H9 (cell line): ENCODE data around the gene ARF1. TPM values are rescaled to one million over a fixed set of nuclear protein-coding genes. Genes with fewer than 3 reads are reported as not detected.

Experiments used
- DNase-seq: peaks from one replicate; pipeline ENCODE4 v3.0.0-alpha.2; 2017
- H2AFZ ChIP-seq: one replicate; pipeline ENCODE4 v1.6.1; 2013; ENCODE audit warnings: mild to moderate bottlenecking, low read length, control low read depth, moderate library complexity
- H2AK5ac ChIP-seq: 2 replicates; pipeline ENCODE4 v1.6.1; 2013; ENCODE audit warnings: low read length, control low read depth, mixed read lengths; ENCODE audit not compliant: insufficient read length
- H2BK120ac ChIP-seq: one replicate; pipeline ENCODE4 v1.6.1; 2013; ENCODE audit warnings: low read depth, mild to moderate bottlenecking, low read length, control low read depth, inconsistent platforms; ENCODE audit not compliant: poor library complexity, severe bottlenecking
- H2BK12ac ChIP-seq: 2 replicates; pipeline ENCODE4 v1.6.1; 2013; ENCODE audit warnings: low read length, control low read depth, mixed read lengths, low read depth; ENCODE audit not compliant: insufficient read length
- H2BK15ac ChIP-seq: 2 replicates; pipeline ENCODE4 v1.6.1; 2013; ENCODE audit warnings: low read depth, low read length, control low read depth
- H2BK20ac ChIP-seq: one replicate; pipeline ENCODE4 v1.6.1; 2013; ENCODE audit warnings: low read depth, mild to moderate bottlenecking, low read length, control low read depth, inconsistent platforms; ENCODE audit not compliant: poor library complexity, severe bottlenecking
- H2BK5ac ChIP-seq: 2 replicates; pipeline ENCODE4 v1.6.1; 2013; ENCODE audit warnings: low read length, control low read depth, mixed read lengths; ENCODE audit not compliant: insufficient read length
- H3K14ac ChIP-seq: 2 replicates; pipeline ENCODE4 v1.6.1; 2013; ENCODE audit warnings: low read length, control low read depth; ENCODE audit not compliant: insufficient read depth
- H3K18ac ChIP-seq: 2 replicates; pipeline ENCODE4 v1.6.1; 2013; ENCODE audit warnings: low read depth, mild to moderate bottlenecking, mixed read lengths, low read length, control low read depth; ENCODE audit not compliant: insufficient read length
- H3K23ac ChIP-seq: 2 replicates; pipeline ENCODE4 v1.6.1; 2013; ENCODE audit warnings: low read length, control low read depth, mixed read lengths, low read depth; ENCODE audit not compliant: insufficient read length
- H3K23me2 ChIP-seq: 2 replicates; pipeline ENCODE4 v1.6.1; 2013; ENCODE audit warnings: low read depth, mild to moderate bottlenecking, mixed read lengths, low read length, control low read depth; ENCODE audit not compliant: insufficient read length, poor library complexity, severe bottlenecking
- H3K27ac ChIP-seq: 2 replicates; pipeline ENCODE4 v1.5.1; 2013; ENCODE audit warnings: low read length, control low read depth, mixed read lengths, low read depth; ENCODE audit not compliant: insufficient read length
- H3K27me3 ChIP-seq: 2 replicates; pipeline ENCODE4 v1.6.1; 2013; ENCODE audit warnings: low read length, control low read depth, inconsistent platforms; ENCODE audit not compliant: insufficient read depth
- H3K4ac ChIP-seq: 2 replicates; pipeline ENCODE4 v1.6.1; 2013; ENCODE audit warnings: low read depth, mild to moderate bottlenecking, control low read depth, inconsistent platforms, low read length, moderate library complexity
- H3K4me1 ChIP-seq: 2 replicates; pipeline ENCODE4 v1.6.1; 2013; ENCODE audit warnings: low read length, control low read depth, inconsistent platforms; ENCODE audit not compliant: insufficient read depth
- H3K4me2 ChIP-seq: 2 replicates; pipeline ENCODE4 v1.6.1; 2013; ENCODE audit warnings: low read length, control low read depth, mixed read lengths; ENCODE audit not compliant: insufficient read length, insufficient read depth
- H3K56ac ChIP-seq: 2 replicates; pipeline ENCODE4 v1.6.1; 2013; ENCODE audit warnings: low read depth, mild to moderate bottlenecking, mixed read lengths, low read length, control low read depth; ENCODE audit not compliant: insufficient read length
- H3K79me1 ChIP-seq: 2 replicates; pipeline ENCODE4 v1.6.1; 2013; ENCODE audit warnings: low read depth, mild to moderate bottlenecking, moderate library complexity, low read length, control low read depth, inconsistent platforms; ENCODE audit not compliant: insufficient read depth, poor library complexity, severe bottlenecking
- H3K79me2 ChIP-seq: 2 replicates; pipeline ENCODE4 v1.6.1; 2013; ENCODE audit warnings: low read length, control low read depth, inconsistent platforms; ENCODE audit not compliant: insufficient read depth
- H3K9ac ChIP-seq: 2 replicates; pipeline ENCODE4 v1.6.1; 2013; ENCODE audit warnings: low read length, control low read depth, mixed read lengths; ENCODE audit not compliant: insufficient read length; ENCODE audit errors: extremely low read depth
- H3K9me3 ChIP-seq: one replicate; pipeline ENCODE4 v1.6.1; 2013; ENCODE audit warnings: low read depth, low read length, inconsistent platforms; ENCODE audit not compliant: control insufficient read depth
- H3T11ph ChIP-seq: one replicate; pipeline ENCODE4 v1.6.1; 2013; ENCODE audit warnings: mild to moderate bottlenecking, low read length, control low read depth, inconsistent platforms
- H4K20me1 ChIP-seq: one replicate; pipeline ENCODE4 v1.6.1; 2013; ENCODE audit not compliant: control insufficient read depth, insufficient read length, insufficient read depth
- H4K5ac ChIP-seq: 2 replicates; pipeline ENCODE4 v1.6.1; 2013; ENCODE audit warnings: low read depth, mild to moderate bottlenecking, mixed read lengths, low read length, control low read depth; ENCODE audit not compliant: insufficient read length
- H4K8ac ChIP-seq: replicated peaks from 2 replicates; pipeline ENCODE4 v1.6.1; 2013; ENCODE audit warnings: low read length, control low read depth, mixed read lengths, low read depth; ENCODE audit not compliant: insufficient read length
- H4K91ac ChIP-seq: 2 replicates; pipeline ENCODE4 v1.6.1; 2013; ENCODE audit warnings: low read depth, mild to moderate bottlenecking, moderate library complexity, mixed read lengths, low read length, control low read depth; ENCODE audit not compliant: insufficient read length
- H3K27ac Mint-ChIP-seq, 3 experiments: 2 replicates in 2 of 3; 3 replicates in 1 of 3; pipeline ENCODE4 v1.8.0; 2020 to 2021; ENCODE audit warnings: mixed read lengths in 3 of 3, mild to moderate bottlenecking in 1 of 3, moderate library complexity in 1 of 3
- H3K27me3 Mint-ChIP-seq: 2 replicates; pipeline ENCODE4 v1.8.0; 2021; ENCODE audit warnings: low read depth, mild to moderate bottlenecking, moderate library complexity, mixed read lengths
- H3K36me3 Mint-ChIP-seq, 3 experiments: 2 replicates in 2 of 3; 3 replicates in 1 of 3; pipeline ENCODE4 v1.8.0; 2020 to 2021; ENCODE audit warnings: low read depth in 3 of 3, mixed read lengths in 3 of 3; ENCODE audit not compliant: insufficient read depth in 1 of 3
- H3K4me1 Mint-ChIP-seq, 2 experiments: 2 replicates each; pipeline ENCODE4 v1.8.0; 2020; ENCODE audit warnings: mixed read lengths in 2 of 2
- H3K4me3 Mint-ChIP-seq, 2 experiments: 2 replicates in 1 of 2; 3 replicates in 1 of 2; pipeline ENCODE4 v1.8.0; 2020 to 2021; ENCODE audit warnings: mild to moderate bottlenecking in 2 of 2, mixed read lengths in 2 of 2, moderate library complexity in 1 of 2
- H3K9me3 Mint-ChIP-seq, 2 experiments: 2 replicates in 1 of 2; 3 replicates in 1 of 2; pipeline ENCODE4 v1.8.0; 2020; ENCODE audit warnings: mild to moderate bottlenecking in 2 of 2, mixed read lengths in 2 of 2, moderate library complexity in 1 of 2
- CTCF ChIP-seq: fragments of 200-600 bp; sonication (generic); conservative IDR thresholded peaks from 3 replicates; pipeline ENCODE4 v1.8.0; 2021; ENCODE audit warnings: antibody characterized with exemption, mild to moderate bottlenecking
- WGBS: extraction: QIAGEN DNeasy Blood & Tissue Kit; methylation state at CpG from one replicate; pipeline ENCODE4 v1.1.7; 2013; ENCODE audit warnings: missing lambda C conversion rate, low lambda C conversion rate, mixed read lengths; ENCODE audit not compliant: insufficient read length; ENCODE audit errors: extremely low coverage; 5-methylcytosine and 5-hydroxymethylcytosine counted together
- total RNA-seq: library from RNA; stranded (reverse); gene quantifications from 2 replicates; pipeline ENCODE4 v1.2.1, GENCODE V29; 2021

ARF1 gene
- total RNA-seq, 1 experiment from 2014 or later = 258 TPM

- no peak overlapping the region for H3K18ac ChIP-seq
- peaks cover 21% of the 10 kb centered on the region for H3K27me3 Mint-ChIP-seq
- H3K27ac Mint-ChIP-seq = peak overlapping the region; percentile 66 to 99 (median 98); a peak in 3 of 7 replicates
- H3K4me2 ChIP-seq = peak overlapping the region; percentile 90
- H3K4me1 ChIP-seq = peaks cover 6% of the 10 kb centered on the region
- H3K9me3 Mint-ChIP-seq = 0 out of 5 replicates have a peak, but pooled peaks cover 0 to 3% of the 10 kb centered on the region in 2 experiments
- H3K36me3 Mint-ChIP-seq = peaks cover 7 to 23% (median 20%) of the 10 kb centered on the region in 3 experiments
- H2BK120ac ChIP-seq = no peak overlapping the region
- H3K4ac ChIP-seq = no peak overlapping the region
- peaks cover 56% of the 10 kb centered on the region for H3K79me2 ChIP-seq
- peaks cover 10% of the 10 kb centered on the region for H3K23me2 ChIP-seq
- H3K14ac ChIP-seq = peak overlapping the region; percentile 97
- no peak overlapping the region for H2BK15ac ChIP-seq
- H2BK12ac ChIP-seq = no peak overlapping the region
- peaks cover 17% of the 10 kb centered on the region for H3K79me1 ChIP-seq
- TF ChIP-seq CTCF = no peak
- H3T11ph ChIP-seq = no peak overlapping the region
- no peak overlapping the region for H2AK5ac ChIP-seq
- H2AFZ ChIP-seq = no peak overlapping the region
- H3K9me3 ChIP-seq = no peaks in the 10 kb centered on the region
- H3K9ac ChIP-seq = peak overlapping the region; percentile 95
- H3K27ac ChIP-seq = no peak overlapping the region
- H3K23ac ChIP-seq = no peak overlapping the region
- no peak overlapping the region for H4K5ac ChIP-seq
- H3K56ac ChIP-seq = no peak overlapping the region
- no peak overlapping the region for H4K91ac ChIP-seq
- no peak overlapping the region for H2BK20ac ChIP-seq
- no CpG with 5 or more reads among the region's 17 CpGs for WGBS
- peaks cover 41 to 53% of the 10 kb centered on the region in 2 experiments for H3K4me1 Mint-ChIP-seq
- no peak for DNase-seq
- peak overlapping the region; percentile 97 to 99 for H3K4me3 Mint-ChIP-seq
- peaks cover 3% of the 10 kb centered on the region for H4K20me1 ChIP-seq
- no peaks in the 10 kb centered on the region; the same call in 1 of the 2 replicates for H3K27me3 ChIP-seq
- no peak overlapping the region for H4K8ac ChIP-seq
- H2BK5ac ChIP-seq = no peak overlapping the region
These were observed 1.4 kb downstream of the ARF1 start for GRCh38 chr1:228083871-228084278.
